DMS 273 treated with DMSO at 0.1 percent for 48 hours (cell line): ENCODE results near the gene NDUFB5.

ENCODE experiments used
- DNase-seq: peaks from one replicate; lab custom pipeline; 2025; lab: John Stamatoyannopoulos, UW

NDUFB5 gene

DNA sequence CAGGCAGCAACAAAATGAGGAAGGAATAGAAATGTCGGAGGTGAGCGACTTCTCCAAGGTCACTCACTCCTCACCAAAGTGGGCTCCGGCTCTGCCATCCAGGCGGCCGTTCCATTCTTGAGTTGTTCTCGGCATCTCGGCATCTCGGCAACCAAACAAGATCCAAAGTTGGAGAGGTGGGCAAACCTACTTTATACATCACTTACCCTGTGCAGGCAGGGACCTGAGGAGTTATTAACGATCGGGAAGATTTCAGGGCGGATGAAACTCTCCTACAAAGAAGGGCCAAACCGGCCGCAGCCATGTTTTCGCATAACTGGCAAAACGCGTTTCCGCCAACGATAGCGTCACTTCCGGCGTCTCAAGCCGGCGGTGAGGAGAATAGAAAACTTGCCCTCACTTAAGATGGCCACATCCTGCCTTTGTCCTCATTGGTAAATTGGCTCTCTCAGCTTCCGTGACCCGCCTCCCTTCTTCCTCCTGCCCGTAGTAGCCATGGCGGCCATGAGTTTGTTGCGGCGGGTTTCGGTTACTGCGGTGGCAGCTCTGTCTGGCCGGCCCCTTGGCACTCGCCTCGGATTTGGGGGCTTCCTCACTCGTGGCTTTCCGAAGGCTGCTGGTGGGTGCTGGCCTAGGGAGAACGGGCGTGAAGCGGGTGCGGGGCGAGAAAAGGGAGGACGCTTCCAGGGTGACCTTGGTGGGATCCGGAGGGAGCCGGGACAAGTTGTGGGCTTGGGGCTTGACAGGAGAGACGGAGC is at the start of gene NDUFB5, which contains the start of gene MRPL47:
TSS of gene NDUFB5 (plus strand) at position 474 of the 758 bp plus-strand sequence. CDS start at position 496, 22 bp downstream.
TSS of gene MRPL47 (minus strand) at position 318 of the 758 bp plus-strand sequence. CDS start at position 304, 14 bp downstream.
- DNase-seq = peak; percentile 97

DNA sequence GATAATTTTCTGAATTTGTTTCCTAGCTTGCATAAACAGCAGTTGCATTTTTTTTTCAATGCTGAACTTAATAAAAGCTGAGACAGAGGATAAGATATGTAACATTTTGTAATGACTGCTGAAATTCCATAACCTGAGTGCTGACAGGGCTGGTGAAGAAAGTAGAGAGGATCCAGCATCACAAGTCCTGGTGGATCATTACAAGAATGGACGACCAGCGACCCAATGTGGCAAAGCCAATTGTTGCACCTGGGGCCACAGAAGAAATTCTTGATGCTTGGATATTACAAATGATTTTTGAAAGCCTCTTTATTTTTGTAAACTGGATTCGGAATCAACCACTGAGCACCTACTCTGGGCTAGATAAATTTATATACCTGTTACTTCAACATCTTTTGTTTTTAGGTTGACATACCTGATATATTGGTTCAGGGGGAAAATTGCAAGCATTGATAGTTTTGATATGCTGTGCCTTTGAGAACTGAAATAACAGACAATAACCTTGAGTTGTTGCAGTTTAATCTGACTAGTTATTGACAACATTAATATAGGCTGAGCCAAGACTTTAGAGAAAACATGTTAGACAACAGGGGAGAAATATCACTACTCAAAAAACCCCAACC is 45.7 kb upstream of the NDUFB5 start:
- DNase-seq = peak; percentile 17

DNA sequence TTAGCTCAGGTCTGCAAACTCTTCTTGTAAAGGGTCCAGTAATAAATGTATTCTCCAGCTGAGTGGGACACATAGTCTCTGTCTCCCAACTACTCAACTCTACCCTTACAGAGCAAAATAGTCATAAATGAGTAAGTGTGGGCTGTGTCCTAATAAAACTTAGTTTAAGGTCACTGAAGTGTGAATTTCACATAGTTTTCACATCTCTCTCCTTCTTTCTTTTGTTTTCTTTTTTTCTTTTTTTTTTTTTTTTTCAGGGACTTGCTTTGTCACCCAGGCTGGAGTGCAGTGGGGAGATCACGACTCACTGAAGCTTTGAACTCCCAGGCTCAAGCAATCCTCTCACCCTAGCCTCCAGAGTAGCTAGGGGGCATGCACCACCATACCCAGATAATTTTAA is 43.8 kb upstream of the NDUFB5 start:
- no peak for DNase-seq

DNA sequence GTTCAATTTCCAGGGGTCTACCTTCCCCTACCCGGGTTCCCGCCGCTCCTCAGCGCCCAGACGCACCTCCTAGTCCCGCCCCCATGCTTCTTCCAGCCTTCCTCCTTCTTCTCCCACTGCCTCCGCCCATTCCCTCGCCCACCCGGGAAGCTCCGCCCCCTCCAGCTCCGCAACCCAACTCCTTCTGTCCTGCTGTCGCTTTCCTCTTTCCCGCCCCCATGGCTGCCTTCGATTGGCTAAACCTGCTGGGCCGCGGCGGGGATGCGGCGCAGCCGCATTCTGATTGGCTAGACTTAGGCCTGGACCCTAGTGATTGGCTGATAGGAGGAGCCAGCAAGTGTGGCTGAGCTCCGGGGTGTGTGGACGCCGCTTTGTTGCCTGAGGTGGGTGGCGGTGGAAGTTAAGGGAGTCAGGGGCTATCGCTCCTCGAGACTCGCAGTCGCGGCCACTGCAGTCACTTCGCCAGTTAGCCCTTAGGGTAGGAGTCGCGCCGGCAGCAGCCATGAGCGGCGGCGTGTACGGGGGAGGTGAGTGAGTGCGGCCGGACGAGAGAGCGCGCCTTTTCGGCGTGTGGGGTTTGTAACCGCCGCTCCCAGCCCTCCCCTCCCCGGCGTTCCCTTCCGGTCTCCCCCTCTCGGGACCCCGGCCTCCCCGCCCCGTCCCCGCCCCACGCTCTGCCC is 41.9 kb upstream of the NDUFB5 start, which contains the start of gene ACTL6A:
TSS of gene ACTL6A (plus strand) at position 336 of the 680 bp plus-strand sequence. CDS start at position 503, 167 bp downstream.
- DNase-seq = peak; percentile 100

DNA sequence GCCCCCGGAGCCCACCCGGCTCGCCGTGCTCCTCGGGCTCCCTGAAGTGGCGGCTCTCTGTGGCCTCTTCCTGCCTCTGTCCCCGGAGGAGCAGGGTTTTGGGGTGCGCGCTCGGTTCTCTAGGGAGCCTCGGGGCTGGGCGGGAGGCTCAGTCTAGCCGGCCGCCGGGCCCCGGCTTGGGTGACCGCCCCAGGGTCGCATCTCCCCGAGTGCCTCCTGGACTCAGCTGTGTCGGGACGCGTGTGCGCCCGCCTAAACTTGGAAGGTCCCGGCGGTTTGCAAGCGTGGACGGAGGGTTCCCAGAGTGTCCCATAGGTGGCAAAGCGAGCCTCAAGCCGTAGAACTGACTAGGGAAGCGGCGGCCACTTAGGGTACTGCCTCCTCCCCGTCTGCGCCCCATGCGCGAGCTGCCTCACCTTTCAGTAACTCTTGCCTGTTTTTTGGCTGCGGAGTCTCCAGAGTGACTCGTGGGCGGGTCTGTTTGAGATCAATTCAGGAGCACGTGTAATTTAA is 41.3 kb upstream of the NDUFB5 start:
- DNase-seq = peak; percentile 72

DNA sequence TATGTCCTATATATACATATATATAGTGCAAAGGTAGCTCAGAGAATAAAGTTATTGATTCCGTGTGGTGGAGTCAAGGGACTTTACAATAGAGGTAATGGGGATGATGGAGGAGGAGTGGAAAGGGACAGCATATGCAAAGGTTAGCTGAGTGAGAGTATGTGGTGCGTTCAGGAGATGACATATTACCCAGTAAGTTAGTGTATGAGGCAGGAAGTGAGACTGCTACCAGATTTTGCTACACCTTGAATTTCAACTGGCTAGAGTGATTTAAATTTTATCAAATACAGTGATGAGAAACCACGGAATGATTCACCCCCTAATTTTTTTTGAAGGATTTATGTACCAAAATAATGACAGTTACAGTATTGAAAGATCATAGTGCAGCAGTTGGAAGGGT is 39.1 kb upstream of the NDUFB5 start:
- DNase-seq = no peak

DNA sequence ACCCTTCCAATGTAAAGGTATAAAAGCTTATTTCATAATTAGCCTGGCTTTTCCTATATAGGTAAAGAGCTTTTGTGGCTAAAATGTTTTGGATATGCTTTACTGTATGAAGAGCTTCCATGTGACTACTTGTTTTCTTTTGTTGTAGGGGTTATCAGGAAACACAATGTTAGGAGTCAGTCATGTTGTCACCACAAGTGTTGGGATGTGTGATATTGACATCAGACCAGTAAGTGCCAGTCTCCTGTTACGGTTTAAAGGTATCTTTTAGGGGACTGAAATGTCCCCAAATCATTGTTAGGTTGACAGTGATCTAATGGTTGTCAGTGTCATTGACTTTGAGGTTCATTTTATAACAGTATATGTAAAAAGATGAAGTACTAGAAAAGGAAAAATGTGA is 23.6 kb upstream of the NDUFB5 start:
- no peak for DNase-seq

DNA sequence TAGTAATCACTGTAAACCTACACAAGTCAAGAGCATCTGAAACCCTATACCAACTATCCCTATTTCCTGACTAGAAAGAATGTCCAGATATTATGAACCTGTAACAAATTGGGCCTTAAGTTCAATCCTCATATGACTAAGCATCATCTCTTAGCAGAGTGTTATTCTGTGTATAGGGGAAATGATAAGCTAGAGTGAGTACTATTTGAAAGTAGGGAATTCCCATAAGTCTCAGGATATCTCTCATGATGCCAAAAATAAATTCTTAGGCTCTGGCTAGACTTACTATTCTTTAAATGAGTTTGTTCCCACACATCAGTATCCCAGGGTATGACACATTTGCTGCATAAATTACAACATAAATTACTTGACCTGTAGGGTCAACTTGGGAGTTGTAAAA is 15.5 kb upstream of the NDUFB5 start:
- DNase-seq = no peak

DNA sequence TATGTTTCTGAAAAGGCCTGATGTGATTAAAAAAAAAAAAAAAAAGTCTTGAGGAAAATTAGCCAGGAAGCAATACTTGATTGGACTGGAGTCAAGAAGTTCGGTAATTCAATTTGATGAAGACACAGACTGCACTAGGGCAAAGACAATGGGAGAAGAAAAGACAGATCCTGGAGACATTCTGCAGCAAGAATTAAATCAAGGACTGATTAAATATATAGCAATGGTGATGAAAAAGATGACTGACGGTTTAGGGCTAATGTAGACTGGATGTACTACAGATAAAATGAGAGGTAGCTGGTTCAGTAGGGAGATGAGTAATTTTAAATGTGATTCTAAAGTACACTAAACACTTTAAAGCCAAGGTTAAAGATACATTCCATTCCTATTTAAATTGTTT is 13.9 kb upstream of the NDUFB5 start:
- no peak for DNase-seq

DNA sequence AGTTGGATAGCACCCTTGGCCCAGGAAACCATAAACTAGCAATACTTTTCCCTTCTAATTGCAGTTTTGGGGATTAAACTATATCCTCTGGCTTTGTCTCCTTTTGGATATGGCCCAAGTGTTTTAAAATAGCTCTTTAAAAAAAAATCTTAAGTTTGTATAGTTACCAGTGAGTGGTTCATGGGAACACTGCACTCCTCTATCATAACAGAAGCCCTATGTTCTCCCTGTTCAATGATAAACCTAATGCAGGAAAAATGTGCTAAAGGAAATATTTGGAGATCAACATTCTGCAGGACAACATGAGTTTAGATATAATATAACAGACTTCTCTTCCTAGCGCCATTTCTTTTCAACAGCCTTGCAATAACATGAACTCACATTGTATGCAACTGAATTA is 13.3 kb upstream of the NDUFB5 start:
- no peak for DNase-seq

DNA sequence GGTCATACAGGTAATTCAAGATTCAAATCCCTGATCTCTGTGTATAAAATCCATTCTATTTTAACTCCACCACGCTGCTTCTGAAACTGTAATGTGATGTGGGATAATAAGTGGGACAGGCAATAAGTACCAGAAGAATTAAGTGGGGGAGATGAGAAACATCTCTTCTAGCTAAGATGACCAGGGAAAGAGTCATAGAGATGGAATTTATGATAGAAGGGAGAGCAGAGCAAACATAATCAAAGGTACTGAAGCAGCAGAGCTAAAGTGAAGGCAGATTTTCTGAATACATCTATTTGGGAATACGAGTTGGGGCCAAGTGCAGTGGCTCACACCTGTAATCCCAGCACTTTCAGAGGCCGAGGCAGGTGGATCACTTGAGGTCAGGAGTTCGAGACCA is 5.1 kb upstream of the NDUFB5 start:
- DNase-seq = no peak

DNA sequence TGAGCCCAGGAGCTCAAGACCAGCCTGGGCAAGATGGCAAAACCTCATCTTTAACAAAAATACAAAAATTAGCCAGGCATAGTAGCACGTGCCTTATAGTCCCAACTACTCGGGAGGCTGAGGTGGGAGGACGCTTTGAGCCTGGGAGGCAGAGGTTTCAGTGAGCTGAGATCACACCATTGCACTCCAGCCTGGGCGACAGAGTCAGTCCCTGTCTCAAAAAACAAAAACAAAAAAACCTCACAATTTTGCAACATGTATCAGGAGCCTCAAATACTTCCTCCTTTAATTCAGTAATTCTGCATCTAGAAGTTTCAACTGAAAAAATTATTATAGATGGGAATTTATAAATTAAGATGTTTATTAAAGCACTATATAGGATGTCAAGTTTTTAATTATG is 1.3 kb upstream of the NDUFB5 start:
- no peak for DNase-seq

DNA sequence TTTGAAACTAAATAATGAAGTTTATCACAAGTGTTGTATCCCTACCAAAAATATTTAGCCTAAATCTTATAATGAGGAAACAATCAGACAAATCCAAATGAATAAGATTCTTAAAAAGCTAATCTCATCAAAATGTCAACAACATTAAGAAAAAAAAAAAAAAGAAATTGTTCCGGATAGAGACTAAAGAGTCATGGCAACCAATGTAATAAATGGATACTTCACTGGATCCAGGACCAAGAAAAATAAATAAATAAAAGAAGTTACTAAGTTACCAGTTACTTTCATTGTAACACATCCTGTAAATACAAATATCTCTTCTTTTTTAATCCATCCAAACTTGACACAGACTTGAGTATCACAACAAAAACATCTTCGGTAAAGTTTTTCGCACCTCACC is 763 bp upstream of the NDUFB5 start:
- no peak for DNase-seq

DNA sequence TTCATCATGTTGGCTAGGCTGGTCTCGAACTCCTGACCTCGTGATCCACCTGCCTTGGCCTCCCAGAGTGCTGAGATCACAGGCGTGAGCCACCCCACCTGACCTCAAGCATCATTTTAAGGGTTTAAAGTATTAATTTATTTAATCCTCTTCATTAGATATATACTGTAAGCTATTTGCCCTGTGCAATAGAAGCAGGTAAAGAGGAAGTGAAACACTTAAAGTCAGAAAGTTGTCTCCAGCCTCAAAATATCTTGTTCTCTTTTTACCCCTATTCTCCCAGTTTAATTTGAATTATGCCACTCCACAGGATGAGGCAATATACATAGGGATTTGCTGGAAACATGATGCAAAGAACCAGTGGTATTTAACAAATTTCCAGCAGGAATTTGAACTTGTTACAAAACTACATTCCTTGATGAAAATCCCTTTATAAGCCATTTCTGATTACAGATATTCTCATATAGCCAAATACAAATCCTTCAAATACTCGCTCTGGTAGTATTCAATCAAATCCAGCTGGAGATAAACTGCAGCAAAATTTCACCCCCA is 2.0 kb downstream of the NDUFB5 start:
- DNase-seq = no peak

DNA sequence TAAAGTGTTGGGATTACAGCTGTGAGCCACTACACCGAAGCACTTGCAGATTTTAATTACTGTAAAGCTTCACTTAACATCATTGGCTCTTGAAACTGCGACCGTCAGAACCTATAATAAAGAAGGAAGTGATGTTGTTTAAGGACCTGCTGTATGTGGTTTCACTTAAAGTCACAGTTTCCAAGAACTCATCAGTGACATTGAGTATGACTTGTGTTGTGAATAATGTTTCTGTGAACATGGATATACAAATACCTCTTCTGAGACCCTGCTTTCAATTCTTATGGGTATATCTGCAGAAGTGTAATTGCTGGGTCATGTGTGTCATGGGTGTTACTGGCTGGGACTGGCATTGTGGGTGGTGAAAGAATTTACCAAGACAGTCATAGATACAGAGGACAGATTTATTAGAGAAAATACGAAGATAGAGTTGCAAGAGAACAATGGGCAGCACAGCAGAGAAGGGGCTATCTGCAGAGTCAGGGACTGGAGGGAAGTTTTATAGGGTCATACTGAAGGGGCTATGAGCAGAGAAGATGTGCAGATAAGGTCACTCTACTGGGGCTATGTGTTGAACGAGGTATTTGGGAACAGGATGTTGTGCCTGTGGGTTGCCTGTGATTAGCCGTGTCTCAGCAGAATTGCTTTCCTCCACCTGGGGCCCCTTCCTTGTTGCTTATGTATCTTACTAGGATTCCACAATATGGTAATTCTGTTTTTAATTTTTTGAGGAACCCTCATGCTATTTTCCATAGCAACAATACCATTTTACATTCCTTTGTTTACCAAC is 4.5 kb downstream of the NDUFB5 start:
- DNase-seq = no peak

DNA sequence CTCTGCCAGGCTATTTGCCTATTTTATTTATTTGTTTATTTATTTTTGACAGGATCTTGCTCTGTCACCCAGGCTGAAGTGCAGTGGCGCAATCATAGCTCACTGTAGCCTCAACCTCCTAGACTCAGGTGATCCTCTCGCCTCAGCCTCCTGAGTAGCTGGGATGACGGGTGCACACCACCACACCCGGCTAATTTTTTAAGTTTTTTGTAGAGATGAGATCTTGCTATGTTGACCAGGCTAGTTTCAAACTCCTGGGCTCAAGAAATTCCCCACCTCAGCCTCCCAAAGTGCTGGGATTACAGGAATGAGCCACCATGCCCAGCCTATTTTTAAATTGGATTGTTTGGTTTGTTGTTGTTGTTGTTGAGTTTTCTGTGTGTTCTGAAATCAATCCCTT is 5.5 kb downstream of the NDUFB5 start:
- DNase-seq = no peak

DNA sequence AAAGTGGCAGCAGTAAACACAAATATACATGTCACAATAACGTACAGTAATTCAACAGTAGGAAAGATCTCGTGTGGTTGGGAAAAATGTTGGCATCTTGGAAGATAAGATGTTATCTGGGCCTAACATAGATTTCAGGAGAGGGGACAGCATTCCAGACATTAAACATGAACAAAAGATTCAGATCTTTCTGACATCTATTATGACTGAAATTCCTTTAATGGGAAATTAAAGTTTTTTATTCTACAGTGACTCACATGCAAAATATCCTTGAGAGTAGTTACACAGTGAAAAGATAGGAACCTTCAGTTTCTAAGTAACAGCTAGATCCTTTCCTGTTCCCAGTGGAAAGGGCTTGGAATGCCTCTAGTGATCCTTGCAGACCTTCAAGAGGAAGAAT is 9.2 kb downstream of the NDUFB5 start:
- DNase-seq = no peak

DNA sequence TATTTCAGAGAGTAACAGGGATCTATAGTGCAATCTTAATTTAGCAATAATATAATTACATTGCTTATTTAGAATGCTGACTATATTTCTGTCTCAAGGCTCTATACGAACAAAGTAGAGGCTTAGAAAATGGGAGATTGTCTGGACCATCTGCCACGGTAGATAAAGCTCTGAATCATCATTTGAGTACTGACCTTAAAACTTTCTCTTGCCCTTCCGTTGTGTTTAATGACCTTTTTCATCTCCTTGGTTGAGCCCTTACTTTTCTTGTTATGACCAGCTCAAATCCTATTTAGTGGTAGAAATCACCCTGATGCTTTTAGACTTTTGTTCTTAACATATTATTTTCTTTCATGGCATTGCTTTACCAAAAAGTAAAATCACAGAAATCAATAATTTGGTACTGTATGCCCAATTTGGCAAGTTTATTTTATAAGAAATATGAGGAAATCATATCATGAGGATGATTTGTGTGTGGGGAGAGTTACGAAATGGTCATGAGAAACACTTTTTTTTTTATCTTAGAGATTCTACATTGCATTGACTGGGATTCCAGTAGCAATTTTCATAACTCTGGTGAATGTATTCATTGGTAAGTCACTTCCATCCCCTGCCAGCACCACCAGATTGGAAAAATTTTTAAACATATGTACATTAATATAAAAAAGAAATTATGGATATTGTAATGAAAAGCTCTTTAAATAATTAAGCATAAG is 11.0 kb downstream of the NDUFB5 start:
- no peak for DNase-seq

DNA sequence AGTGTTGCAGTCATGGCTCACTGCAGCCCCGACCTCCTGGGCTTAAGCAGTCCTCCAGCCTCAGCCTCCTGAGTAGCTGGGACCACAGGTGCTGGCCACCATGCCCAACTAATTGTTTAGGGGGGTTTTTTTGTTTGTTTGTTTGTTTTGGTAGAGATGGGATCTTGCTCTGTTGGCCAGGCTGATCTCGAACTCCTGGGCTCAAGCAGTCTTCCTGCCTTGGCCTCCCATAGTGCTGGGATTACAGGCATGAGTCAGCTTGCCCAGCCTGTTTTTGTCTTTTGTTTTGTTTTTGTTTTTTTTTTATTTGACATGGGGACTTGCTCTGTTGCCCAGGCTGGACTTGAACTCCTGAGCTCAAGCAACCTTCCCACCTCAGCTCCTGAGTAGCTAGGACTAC is 17.4 kb downstream of the NDUFB5 start:
- no peak for DNase-seq

DNA sequence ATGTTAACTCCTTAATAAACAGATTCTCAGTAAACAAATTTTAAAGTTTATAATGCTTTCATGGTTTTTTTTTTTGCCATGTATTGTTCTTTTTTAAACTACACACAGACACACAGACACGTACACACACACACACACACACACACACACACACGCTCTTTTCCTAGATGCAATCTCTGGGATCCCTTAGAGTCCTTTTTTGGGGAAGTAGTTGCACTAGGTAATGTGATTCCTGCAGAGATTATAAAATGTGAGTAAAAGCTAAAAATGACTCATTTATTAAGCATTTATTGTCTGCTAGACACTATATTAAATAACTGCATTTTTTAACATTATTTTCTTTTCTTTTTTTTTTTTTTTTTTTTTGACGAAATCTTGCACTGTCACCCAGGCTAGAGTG is 19.9 kb downstream of the NDUFB5 start:
- DNase-seq = no peak
